NCI-H1417 (cell line): ENCODE measurements around the gene LY86.
"Not testable (repeated sequence)": the region's sequence is repeated elsewhere in the genome, so short reads cannot be mapped to it uniquely, and the experiment has no call there.

Experiments used
- DNase-seq, 3 experiments: peaks; one replicate each; lab custom pipeline; 2025; lab: John Stamatoyannopoulos, UW

The LY86 gene

DNA sequence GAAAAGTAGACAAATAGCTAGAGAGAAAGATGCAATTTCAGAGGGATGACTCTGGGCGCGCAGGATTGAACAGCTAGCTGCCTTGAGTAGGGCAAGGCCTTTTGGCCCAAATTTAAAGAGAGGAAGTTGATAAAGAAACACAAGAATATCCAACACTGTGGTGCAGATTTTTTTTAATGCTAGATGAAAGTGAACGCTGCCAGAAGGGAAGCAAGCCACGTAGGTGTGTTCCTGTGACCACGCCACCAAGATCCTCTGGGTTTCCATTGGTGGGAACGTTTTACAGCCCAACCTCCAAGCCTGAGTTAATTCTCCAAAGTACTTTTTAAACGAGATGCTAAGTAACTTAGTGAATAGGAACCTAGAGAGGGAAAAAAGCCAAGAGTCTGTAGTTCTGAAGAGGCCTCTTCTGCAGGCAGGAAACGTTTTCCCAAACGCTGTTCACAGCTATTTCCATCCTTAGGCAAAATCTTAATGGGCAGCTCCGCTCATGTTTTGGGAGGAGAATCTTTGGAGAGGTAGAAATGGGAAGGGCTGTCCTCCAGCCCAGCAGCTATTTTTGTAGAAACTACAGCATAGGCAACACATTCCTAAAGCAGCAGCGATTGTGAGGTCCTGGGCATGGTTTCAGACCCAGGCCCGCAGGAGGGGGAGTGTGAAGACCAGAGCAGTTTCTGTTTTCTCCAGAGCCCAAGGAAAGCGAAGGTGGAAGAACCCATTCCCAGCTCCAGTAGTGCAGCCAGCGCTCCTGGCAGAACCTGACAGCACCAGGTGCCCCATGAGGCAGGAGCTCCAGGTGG lies 8.2 kb downstream of the LY86 start:
- no peak for DNase-seq

DNA sequence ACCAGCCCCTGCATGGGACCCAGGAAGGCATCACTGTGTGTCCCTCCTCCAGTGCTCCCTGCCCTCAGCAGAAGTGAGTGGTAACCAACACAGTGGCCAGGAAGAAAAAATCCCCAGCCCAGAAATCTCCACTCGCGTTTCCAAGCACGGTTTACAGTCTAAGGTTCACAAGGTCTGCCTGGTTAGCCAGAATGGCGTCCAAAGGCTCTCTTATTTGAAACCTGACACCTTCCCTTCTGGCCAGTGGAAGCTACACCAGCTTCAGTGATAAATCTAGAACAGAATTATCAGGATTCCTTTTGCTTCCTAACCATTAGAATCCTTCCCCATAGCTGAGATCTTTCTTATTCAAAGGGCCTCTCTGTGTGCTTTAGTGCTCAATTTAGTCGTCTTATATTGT lies 9.2 kb downstream of the LY86 start:
- no peak for DNase-seq

DNA sequence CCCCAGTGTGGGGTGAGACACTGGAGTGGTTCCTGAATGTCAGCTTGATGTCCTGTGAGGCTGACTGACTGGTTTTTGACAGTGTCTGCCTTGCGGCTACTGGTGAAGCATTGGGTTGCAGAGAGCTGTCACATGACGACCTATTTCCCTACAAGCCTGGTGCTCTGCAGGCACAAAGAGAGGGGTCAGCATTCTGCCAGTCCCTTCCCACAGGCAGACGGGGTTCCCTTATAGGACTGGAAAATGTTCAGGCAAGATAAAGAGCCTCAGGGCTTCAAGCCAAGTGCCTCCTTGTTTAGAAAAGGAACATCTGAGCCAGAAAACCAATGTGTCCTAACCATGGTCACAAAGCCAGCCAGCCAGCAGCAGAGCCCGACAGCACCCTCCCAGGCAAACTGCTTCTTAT lies 11.0 kb downstream of the LY86 start:
- no peak for DNase-seq

DNA sequence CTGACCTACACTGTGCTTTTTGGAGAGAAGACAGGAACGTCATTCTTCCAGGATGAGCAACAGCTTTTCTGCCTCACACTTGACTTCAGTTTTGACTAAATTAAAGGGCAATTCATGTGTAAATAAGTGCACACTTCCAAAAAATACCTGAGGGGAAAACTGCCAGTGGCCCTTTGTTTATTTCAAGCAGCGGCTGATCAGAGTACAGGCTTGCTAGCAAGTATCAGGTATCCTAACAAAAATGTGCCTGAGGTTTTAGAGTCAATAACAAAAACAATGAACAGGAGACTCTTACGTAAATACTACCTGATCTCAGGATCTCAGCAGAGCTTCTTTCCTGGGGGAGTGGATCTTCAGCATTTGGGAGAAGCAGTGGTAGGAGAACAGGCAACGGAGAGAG lies 12.4 kb downstream of the LY86 start:
- peak in 2 of 3 experiments; percentile 3 to 11 for DNase-seq

DNA sequence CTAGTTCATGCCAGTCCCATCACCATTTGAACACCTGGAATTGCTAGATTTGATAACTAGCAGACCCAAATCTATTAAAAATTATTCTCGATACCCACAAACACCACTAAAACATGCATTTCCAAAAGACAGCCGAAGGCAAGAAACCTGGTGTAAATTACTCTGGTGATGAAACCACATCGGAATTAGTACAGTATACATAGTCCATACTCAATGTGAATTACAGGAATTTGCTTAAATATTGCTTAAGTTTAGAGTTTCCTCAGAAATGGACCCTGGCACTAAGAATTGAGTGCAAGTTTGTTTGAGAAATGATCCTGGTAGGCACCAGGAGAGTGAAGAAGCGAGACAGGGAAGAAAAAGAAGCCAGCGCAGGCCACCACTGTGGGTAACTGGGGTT lies 13.7 kb downstream of the LY86 start:
- DNase-seq = no peak

DNA sequence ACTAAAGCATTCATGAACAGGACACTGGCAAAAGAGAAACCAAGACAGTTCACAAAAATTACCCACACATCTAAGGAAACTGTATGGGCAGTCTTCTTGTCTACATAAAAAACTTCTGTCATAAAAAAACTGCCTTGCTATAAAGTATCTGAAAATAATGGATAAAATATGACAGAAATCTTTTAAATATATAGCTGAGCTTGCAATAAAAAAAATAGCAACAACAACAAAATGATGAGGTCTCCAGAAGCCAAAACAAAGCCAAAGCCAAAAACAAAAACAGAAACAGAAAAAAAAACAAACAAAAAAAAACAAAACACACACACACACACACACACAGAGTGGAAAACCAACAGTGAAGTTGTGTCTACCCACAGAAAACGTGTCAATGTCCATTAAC lies 14.8 kb downstream of the LY86 start:
- DNase-seq = no peak

DNA sequence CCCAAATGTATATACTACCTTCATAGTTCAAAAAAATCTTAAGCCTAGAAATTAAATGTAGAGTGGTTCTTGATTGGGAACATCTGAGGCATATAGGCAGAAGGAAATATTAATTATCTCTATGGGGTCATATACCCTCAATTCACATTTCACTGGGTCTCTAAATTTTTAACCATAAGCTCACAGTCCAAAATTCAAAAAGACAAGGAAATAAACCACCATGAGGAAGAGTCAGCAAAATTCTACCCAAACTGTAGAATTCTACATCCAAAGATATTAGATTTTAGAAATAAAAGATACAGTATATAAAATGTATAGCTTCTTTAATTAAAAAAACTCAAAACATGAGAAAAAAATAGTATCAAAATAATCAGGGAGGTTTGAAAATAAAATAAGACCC lies 15.5 kb downstream of the LY86 start:
- DNase-seq = no peak

DNA sequence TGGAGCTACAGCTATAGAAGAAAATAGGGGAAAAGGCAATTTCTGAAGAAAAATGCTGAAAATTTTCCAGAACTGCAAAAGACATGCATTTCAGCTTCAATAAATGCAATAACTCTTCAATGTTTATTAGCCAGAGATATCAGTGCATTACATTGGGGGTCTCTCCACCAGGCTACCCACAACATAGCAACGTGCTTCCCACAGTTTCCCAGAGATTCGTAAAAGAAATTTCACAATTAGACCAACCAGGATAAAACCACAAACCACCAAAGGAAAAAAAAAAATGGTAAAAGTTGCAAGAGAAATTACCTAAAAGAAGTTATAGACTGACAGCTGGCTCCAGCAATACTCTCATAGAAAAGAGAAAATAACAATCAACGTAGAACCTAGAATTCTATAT lies 16.0 kb downstream of the LY86 start:
- no peak for DNase-seq

DNA sequence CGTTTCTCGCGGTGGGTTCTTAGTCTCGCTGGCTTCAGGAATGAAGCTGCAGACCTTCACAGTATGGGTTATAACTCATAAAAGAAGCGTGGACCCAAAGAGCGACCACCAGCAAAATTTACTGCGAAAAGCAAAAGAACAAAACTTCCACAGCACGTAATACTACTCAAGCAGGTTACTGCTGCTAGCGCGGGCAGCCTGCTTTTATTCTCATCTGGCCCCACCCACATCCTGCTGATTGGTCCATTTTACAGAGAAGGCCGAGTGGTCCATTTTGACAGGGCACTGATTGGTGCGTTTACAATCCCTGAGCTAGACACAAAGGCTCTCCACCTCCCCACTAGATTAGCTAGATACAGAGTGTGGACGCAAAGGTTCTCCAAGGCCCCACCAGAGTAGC lies 17.4 kb downstream of the LY86 start:
- DNase-seq = no peak

DNA sequence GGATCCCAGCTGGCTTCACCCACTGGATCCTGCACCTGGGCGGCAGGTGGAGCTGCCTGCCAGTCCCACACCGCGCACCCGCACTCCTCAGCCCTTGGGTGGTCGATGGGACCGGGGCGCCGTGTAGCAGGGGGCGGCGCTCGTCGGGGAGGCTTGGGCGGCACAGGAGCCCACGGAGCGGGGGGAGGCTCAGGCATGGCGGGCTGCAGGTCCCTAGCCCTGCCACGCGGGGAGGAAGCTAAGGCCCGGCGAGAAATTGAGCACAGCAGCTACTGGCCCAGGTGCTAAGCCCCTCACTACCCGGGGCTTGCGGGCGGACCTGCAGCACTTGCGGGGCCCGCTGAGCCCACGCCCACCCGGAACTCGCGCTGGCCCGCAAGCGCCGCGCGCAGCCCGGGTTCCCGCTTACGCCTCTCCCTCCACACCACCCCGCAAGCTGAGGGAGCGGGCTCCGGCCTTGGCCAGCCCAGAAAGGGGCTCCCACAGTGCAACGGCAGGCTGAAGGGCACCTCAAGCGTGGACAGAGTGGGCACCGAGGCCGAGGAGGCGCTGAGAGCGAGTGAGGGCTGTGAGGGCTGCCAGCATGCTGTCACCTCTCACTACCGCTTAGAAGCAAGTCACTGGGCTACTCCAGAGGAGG lies 18.0 kb downstream of the LY86 start:
- not testable (repeated sequence) for DNase-seq

DNA sequence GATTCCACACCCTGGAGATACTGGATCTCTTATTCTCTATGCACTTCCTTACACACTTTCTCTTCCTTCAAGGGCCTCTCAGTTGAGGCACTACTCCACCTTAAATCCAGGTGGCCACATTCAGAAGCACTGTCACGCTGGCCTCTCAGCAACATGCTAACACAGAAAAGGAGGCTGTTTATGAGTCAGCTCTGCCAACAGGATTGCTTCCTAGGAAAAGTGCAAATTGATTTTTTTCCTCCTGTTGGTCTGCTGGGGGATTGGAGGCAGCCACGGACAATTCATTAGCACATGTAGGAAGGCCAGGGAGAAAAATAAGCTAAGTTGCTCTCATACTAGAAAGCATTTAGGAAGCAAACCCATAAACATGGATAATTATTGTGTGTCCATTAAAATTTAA lies 20.9 kb downstream of the LY86 start:
- no peak for DNase-seq

DNA sequence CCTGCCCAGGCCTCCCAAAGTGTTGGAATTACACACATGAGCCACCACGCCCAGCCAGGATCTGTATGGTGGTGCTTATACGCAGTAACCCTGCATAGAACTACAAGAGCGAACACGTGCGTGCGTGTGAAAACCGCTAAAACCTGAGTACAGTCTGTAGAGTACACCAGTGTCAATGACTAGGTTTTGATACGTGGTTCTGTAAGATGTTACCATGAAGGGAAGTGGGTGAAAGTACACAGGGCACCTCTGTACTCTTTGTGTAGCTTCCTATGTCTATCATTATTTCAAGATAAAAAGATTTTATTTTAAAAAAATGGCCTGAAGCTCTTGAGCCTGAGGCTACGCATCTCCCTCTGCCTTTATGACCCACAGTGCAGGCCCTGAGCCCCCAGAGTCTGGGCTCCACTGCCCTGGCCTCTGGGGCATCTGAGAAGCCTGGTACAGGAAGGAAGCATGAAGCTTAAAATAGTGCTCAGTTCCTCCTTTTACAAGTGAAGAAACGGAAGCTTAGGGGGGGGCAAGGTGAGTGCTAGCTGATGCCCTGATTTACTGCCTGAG lies 21.6 kb downstream of the LY86 start:
- no peak for DNase-seq

DNA sequence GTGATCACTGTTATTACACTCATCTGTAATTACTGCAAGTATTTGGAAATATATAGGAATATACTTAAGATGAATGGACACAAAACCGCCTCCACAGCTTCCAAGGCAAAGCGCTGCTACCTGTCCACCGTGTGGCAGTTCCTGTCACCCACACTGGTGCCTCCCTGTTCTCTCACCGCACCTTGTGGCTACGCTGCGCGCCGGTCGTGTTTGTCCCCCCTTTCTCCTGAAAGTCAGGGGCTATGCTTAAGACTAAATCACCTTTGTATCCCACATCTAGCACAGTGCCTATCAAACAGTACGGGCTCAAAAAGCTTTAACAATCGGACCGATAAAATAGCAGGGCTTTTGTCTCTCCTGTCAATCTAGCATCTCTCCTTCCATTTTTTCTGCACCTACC lies 23.0 kb downstream of the LY86 start:
- DNase-seq = no peak

DNA sequence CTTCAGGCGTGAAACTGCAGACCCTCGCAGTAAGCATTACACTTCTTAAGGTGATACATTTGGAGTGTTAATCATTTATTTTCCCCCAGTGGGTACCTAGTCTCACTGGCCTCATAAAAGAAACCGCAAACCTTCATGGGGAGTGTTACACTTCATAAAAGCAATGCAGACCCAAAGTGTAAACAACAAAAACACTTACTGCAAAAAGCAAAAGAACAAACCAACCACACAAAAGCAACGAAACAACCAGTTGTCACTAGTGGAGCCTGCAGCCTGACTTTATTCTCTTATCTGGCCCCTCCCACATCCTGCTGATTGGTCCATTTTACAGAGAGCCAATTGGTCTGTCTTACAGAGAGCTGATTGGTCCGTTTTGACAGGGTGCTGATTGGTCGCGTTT lies 23.8 kb downstream of the LY86 start:
- DNase-seq = no peak

DNA sequence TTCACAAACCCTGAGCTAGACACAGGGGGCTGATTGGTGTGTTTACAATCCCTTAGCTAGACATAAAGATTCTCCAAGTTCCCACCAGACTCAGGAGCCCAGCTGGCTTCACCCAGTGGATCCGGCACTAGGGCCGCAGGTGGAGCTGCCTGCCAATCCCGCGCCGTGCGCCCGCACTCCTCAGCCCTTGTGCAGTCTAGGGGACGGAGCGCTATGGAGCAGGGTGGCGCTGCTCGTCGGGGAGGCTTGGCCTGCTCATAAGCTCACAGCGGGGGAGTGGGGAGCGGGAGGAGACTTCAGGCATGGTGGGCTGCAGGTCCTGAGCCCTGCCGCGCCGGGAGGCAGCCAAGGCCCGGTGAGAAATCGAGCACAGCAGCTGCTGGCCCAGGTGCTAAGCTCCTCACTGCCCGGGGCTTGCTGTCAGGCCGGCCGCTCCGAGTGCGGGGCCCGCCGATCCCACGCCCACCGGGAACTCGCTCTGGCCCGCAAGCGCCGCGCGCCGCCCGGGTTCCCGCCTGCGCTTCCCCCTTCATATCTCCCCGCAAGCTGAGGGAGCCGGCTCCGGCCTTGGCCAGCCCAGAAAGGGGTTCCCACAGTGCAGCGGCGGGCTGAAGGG lies 24.7 kb downstream of the LY86 start:
- not testable (repeated sequence) for DNase-seq

DNA sequence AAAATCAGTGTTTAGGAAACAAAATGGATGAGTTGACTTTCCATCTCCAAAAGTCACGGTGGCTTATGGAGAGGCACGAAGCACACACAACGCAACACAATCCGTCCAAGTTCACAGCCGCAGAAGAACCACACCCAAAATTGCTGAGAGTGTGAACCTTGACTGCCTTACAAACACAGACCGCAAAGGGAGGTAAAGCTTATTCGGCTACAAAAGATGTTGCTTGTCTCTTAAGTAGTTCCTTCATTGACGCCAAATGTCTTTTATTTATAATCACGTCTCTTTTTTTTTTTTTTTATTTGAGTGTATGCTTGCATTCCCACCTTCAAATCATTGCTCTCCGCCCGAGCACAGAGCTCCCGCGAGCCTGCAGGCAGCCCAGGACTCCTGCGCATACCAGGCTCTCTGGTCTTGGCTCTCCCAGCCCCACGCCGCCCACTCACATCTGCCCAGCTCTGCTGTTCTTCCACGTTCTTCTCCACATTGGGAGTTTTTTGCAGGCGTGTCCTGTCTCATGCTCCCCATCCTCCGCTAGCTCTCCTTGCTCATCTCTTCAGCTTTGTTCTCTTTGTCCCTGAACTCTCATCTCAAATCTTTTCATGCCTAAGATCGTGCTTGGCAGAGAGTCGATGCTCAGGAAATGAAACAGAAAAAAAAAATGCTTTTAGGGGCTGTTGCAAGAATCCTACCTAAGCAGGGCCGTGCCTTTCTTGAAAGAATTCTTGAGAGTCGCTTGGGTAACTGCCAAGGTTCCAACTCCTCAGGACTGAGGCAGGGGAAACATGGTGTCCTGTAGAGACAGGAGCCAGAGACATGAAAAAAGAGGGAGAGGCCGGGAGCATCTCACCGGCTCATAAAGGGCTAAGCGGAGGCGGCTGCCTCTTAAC lies 25.8 kb downstream of the LY86 start:
- no peak for DNase-seq

DNA sequence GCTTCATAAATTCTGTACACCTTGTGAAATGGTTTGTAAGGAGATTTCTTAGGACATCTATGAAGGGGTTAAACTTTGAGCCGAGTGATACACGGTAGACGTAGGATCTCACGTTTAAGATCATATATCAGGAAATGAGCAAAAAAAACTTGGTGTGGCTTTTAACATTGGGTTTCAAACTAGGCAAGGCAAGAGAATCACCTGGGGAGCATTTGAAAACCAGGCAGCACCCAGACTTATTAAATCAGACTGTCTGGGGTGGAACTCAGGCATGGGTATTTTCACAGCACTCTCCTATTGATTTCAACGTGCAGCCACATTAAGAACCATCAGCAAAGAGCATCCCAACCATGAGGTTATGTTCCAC lies 26.4 kb downstream of the LY86 start:
- no peak for DNase-seq

DNA sequence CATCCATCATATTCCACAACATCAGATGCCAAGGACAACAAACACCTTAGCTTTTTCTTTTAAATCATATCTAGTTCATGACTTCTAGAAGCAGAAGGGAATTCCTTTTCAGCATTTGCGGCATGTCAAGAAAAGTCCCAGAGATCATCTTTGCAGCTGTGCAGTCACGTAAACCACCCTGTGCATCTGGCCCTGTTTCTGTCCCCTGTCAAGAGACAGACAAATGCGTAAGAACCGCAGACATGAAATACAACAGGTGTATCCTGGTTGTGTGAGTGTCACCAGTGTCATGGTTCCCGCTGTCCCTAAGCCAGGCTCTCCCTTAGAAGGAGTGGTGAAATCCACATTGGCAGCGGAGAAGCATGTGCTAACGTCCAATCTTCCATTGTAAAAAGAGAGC lies 28.1 kb downstream of the LY86 start:
- no peak for DNase-seq

DNA sequence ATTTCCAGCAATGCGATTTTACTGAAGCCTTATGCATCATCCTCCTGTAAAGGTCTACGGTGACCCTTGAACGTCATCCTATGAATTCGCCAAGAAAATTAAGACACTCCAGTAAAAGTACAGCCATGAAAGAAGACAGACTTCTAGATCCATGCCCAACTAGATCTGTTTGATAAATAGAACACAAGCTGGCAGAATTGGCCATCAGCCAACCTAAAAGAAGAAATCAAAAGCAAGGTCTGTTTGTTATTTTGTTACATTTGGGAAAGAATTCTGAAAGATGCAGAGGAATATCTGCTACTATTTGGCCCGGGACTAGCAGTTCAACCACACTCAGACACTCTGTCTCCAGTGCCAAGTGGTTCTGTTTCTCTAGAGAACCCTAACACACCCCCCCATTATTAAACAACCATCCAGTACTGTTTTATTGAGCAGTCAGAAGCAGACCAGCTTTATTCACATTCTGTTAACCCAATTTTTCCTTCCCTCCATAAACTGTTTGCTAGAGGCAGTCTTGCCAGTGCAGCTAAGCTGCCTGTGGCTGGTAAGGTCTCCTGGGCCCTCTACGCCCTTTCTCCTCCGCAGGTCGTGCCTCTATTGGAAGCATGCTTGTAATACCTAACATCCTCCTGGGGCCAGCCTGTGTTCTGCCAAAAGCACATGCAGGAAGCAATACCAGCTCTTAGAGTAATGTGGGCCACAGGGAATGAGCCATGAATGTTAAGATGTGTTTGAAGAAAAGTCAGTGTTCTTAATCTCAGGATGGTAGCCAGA lies 30.7 kb downstream of the LY86 start:
- no peak for DNase-seq

DNA sequence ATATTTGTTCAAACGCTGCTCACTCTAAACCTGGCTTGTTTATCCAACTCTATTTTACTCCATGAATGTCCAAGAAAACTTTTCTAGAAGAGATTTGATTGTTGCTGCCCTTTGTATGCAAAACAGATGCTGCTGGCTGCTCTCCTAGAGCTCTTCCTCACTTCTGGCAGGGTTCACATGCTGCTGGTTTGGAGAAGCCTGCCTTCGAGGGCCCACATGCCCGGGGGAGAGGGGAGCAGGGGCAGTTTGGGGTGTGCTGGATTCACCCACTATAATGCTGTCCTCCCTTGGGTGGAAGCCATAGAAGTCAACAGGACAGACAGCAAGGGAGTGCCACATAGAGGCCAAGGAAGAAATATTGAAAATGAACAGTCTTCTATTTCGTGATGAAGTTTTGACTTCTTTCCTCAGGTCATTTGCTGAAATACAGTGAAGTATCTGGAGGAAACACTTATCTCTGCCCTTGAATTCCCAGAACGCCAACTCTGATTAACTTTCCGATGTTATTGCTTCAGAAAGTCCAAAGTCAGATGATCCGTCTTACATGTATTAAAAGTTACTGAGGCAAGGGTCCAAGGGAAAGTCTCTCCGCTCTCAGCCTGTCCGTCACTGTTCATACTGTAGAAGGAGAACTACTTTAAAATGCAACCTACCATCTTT lies 32.4 kb downstream of the LY86 start:
- DNase-seq = no peak

DNA sequence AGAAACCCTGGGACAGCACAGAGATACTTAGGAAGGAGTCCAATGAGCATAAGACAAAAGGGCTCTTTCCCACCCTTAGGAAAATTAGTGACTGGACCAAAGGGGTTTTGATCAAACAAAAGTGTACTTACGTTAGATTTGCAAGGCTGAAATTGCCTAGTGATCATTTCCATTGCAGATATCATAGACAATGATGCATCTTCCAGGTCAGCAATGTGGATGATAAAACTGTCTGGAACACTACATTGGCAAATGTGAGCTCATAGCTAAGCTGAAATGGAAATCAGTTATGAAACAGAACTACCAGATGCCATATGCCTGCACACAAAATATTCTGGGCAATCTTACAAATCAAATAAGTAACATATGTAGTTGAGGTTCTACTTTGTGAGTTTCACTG lies 34.0 kb downstream of the LY86 start:
- no peak for DNase-seq
